GM19467 (cell line): ENCODE data around the gene KMT2C.
"Not testable (repeated sequence)": the region's sequence is repeated elsewhere in the genome, so short reads cannot be mapped to it uniquely, and the experiment has no call there.

ENCODE experiments used
- ATAC-seq: cut with Tn5 transposase; IDR thresholded peaks from one replicate; pipeline ENCODE4 v1.9.1; 2021; ENCODE audit warnings: mild to moderate bottlenecking, moderate library complexity; ENCODE audit not compliant: unreplicated experiment

The KMT2C gene

GRCh38 chr7:152435384-152436110 lies at the start of gene KMT2C:
Gene KMT2C, minus strand, starts transcription at chr7:152436003. Its CDS starts 217 bp downstream, at chr7:152435786.
- ATAC-seq: no peak

- ATAC-seq: no peak
These were observed 45.3 kb upstream of the KMT2C start for GRCh38 chr7:152481082-152481481.

DNA sequence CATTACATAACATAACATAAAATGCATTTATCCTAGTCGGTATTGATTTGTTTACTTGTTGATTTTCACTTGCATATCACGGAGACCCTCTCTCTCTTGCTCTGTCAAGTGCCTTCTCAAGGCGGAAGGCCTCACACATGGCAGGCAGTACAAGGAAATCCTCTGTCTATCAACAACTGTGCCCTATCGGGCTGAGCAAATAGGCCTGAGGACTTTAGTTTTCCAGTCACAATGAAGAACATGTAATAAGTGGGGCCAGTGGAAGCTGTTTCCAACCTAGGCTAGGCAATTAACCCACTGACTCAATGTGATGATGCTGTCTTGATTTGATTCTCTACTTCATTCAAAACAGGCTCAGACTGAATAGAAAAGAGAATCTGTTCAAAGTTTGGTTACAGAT lies 44.9 kb upstream of the KMT2C start:
- no peak for ATAC-seq

GRCh38 chr7:152479595-152479994 lies 43.8 kb upstream of the KMT2C start:
- no peak for ATAC-seq

DNA sequence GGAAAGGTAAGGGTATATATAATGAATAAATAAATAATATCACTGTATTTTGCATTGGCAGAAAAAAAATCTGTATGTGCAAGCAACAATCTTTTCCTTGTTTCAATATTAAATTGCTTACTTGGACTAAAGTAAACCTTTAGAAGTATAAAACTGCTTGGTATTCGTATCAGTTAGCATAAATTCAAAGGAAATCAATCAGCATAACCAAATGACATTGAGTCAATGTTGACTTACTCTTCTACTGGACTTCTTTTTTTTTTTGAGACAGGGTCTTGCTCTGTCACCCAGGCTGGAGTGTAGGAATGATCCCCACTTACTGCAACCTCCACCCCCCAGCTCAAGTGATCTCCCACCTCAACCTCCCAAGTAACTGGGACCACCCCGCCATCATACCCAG lies 42.3 kb upstream of the KMT2C start:
- ATAC-seq: no peak

GRCh38 chr7:152477079-152477478 lies 41.3 kb upstream of the KMT2C start:
- ATAC-seq: no peak

GRCh38 chr7:152476551-152476950 lies 40.7 kb upstream of the KMT2C start:
- no peak for ATAC-seq

GRCh38 chr7:152471023-152471620 lies 35.3 kb upstream of the KMT2C start:
- not testable (repeated sequence) for ATAC-seq

- ATAC-seq: not testable (repeated sequence)
These were observed 34.6 kb upstream of the KMT2C start for GRCh38 chr7:152470251-152471022.

GRCh38 chr7:152469576-152469975 lies 33.8 kb upstream of the KMT2C start:
- ATAC-seq: not testable (repeated sequence)

DNA sequence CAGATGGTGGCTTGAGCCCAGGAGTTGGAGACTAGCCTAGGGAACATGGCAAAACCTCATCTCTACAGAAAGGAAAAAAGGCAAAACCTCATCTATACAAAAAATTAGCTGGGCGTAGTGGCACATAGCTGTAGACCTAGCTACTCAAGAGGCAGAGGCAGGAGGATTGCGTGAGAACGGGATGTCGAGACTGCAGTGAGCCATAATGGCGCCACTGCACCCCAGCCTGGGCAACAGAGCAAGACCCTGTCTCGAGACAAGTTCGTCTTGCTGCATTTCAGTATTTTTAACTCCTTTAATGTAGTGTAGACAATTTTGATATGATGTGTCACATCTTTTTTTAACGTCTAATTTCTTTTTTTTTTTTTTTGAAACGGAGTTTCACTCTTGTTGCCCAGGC lies 31.4 kb upstream of the KMT2C start:
- no peak for ATAC-seq

DNA sequence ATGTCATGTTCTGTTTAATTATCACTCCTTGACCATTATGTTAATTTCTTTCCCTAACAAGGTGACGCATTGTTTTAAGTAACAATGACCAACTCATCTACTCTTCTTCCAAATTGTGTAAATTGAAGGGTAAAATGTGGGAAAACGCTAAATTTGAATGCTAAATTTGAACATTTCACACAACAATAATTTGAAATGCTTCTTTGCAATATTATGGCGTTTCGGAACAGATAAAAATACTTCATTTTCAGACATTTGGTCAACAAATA lies 29.2 kb upstream of the KMT2C start:
- ATAC-seq: no peak

DNA sequence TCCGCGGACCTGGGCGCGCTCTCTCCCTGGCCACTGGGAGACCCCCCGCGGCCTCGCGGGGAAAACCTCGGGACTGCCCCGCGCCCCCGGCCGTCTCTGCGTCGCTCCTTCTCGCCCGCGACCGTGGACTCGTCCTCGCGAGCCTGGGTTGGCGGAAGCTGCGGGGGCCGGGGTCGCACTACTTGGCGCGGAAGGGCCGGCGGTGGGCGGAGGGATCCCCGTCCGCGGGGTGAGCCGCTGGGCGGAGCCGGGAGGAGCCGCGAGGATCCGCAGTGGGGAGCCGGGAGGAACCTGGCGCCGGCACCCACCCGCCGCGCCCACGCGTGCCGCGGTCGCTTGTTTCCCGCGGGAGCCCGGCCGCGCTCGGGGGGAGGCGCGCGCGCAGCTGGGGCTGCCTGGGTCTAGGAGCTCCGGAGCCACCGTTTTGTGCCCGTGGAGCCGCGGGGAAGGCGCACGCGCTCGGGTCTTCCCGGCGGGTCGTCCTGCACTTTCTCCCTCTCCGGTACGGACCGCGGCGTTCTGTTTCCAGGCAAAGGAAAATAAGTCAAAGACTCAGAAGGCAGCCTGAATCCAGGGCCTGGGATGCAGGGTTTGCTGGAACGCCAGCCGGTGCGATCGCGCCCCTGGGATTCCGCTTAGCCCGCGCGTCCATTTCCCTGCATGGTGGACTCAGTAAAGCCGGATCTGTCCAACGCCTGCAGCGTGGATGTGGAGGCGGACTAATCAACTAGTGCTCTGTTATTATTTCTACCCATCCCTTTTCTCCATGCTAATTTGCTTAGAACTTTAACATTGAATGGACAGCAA lies 28.7 kb upstream of the KMT2C start:
- peak; percentile 33 for ATAC-seq

GRCh38 chr7:152463709-152464311 lies 28.0 kb upstream of the KMT2C start:
- ATAC-seq: peak; percentile 86

- peak; percentile 17 for ATAC-seq
These were observed 27.3 kb upstream of the KMT2C start for GRCh38 chr7:152462995-152463708.

DNA sequence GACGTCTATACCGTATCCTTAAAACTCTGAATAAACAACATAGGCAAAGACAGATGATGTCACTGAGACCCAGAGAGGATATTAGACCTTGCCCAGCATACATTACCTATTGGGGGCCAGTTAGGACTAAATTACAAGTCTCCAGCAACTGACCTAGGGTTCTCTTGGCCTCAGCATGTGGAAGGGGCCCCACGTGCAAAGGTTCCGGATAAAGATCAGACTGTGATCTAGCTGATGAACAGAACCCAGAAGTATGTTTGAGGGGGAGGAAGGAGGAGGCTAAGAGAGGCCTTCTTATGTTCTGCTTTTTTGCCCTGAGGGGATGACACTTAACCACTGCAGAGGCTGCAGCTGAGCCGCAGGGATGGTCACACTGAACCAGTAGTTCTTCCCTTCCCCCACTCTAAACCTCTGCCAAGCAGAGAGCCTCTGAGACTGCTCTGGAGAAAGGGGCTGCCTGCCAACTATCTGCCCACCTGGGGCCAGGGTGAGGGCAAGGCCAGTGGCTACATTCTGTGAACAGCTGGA lies 24.0 kb upstream of the KMT2C start:
- no peak for ATAC-seq

GRCh38 chr7:152451356-152451755 lies 15.6 kb upstream of the KMT2C start:
- ATAC-seq: no peak

GRCh38 chr7:152445386-152446008 lies 9.7 kb upstream of the KMT2C start:
- not testable (repeated sequence) for ATAC-seq

DNA sequence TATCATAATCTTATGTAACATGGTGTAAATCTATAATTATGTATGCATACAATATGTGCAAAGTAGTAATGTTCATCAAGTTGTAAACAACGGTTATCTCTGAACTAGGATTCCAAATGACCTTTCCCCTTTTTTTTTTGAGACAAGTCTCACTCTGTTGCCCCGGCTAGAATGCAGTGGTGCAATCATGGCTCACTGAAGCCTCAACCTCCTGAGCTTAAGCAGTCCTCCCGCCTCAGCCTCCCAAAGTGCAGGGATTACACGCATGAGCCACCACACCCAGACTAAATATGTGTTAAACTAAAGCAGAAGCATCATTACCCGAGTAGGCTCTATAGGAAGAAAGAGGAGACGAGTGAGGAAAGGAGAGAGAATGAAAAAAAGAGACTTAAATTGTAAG lies 7.8 kb upstream of the KMT2C start:
- no peak for ATAC-seq
